HG02852 (cell line): ENCODE data around the gene PAX5.

Source experiments
- ATAC-seq: cut with Tn5 transposase; IDR thresholded peaks from one replicate; pipeline ENCODE4 v1.9.1; 2021; ENCODE audit warnings: mild to moderate bottlenecking, moderate library complexity; ENCODE audit not compliant: unreplicated experiment

PAX5 gene

GRCh38 chr9:36905101-36906066 lies 128.7 kb downstream of the PAX5 start:
- no peak for ATAC-seq

GRCh38 chr9:36903541-36904435 lies 130.3 kb downstream of the PAX5 start:
- ATAC-seq, result no peak

GRCh38 chr9:36902861-36903524 lies 131.1 kb downstream of the PAX5 start:
- no peak for ATAC-seq

- no peak for ATAC-seq
Observed at GRCh38 chr9:36902080-36902716, 131.9 kb downstream of the PAX5 start.

- ATAC-seq, result no peak
Observed at GRCh38 chr9:36901528-36901927, 132.5 kb downstream of the PAX5 start.

GRCh38 chr9:36900856-36901220 lies 133.2 kb downstream of the PAX5 start:
- no peak for ATAC-seq

- no peak for ATAC-seq
Observed at GRCh38 chr9:36900136-36900855, 133.8 kb downstream of the PAX5 start.

GRCh38 chr9:36899406-36899805 lies 134.7 kb downstream of the PAX5 start:
- no peak for ATAC-seq

GRCh38 chr9:36898431-36899020 lies 135.5 kb downstream of the PAX5 start:
- ATAC-seq, result no peak

- no peak for ATAC-seq
Observed at GRCh38 chr9:36897478-36897877, 136.6 kb downstream of the PAX5 start.

GRCh38 chr9:36897019-36897418 lies 137.0 kb downstream of the PAX5 start:
- ATAC-seq, result no peak

- ATAC-seq, result no peak
Observed at GRCh38 chr9:36896296-36896695, 137.8 kb downstream of the PAX5 start.

GRCh38 chr9:36895744-36896260 lies 138.3 kb downstream of the PAX5 start:
- ATAC-seq, result no peak

- no peak for ATAC-seq
Observed at GRCh38 chr9:36894695-36895310, 139.3 kb downstream of the PAX5 start.

GRCh38 chr9:36893911-36894310 lies 140.2 kb downstream of the PAX5 start:
- no peak for ATAC-seq

GRCh38 chr9:36893184-36893583 lies 140.9 kb downstream of the PAX5 start:
- no peak for ATAC-seq

GRCh38 chr9:36892279-36892678 lies 141.8 kb downstream of the PAX5 start:
- ATAC-seq, result no peak

- ATAC-seq, result no peak
Observed at GRCh38 chr9:36891341-36891811, 142.7 kb downstream of the PAX5 start.

- no peak for ATAC-seq
Observed at GRCh38 chr9:36889844-36890243, 144.2 kb downstream of the PAX5 start.
